ENCODE data around the gene SLC37A3.

The SLC37A3 gene

DNA sequence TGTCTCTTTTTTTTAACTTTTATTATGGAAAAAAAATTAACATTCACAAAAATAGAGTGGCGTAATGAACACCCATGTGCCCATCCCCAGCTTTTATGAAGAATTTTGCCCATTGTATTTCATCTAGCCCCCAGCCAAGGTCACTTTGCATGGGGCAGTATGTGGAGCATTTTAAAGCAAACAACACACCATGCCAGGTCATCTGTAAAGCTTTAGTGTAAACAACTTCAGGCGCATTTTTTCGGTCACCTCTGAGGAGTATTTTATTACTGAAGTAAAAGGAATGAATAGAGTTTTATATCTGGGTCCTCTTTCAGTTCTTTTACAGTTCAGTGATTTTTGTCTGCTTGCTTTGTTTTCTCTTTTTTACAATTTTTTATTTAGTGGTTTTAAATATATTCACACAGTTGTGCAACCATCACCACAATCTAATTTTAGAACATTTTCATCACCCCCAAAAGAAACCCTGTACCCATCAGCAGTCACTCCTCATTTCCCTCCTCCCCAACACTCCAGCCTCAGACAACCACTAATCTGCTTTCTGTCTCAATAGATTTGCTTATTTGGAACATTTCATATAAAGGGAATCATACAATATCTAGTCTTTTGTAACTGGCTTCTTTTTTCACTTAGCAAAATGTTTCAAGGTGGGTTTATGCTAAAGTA, 87.9 kb downstream of the SLC37A3 start:
- DNase-seq = no peak

DNA sequence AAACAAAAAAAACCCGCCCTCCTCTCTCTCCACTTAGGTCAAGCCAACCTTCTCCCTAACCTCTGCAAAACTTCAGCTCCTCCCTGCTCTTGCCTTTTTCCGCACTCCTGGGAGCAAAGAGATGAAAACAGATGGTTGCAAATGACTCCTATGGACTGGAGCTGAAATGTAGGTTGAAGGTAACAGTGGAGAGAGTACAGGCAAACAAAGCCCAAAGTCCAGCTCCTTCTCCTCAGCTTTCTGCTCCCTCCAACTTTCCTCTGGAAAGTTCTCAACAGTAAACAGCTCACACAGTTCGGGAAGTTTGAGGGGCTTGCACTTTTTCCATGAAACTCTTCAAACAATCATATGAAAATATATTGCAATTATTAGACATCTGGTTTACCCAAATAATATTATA, 90.3 kb downstream of the SLC37A3 start:
- DNase-seq = no peak

DNA sequence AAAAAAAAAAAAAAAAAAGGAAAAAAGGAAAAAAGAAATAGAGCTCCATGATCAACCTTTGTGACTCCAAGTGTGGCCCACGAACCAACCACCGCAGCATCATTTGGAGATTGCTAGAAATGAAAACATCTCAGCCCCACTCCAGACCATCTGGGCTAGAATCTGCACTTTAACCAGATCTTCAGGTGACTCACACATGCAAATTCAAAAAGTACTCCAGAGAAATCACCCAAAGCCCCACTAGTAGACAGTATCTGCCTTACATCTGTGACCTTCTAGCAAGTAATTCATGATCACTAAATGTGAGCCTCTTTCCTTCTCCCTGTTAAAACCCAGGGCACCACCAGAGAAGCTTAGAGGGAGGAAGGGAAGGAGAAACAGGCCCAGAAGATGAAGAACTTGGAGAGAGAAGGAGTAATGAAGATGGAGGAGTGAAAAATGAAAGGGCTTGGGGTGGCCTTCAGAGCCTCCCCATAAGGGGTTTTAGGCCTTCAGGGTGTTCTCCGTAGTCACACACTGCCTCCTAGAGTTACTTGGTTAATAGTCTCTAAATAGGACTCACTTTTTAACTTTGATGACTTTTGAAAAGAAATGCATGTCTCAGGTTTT, 94.0 kb downstream of the SLC37A3 start:
- no peak for DNase-seq

DNA sequence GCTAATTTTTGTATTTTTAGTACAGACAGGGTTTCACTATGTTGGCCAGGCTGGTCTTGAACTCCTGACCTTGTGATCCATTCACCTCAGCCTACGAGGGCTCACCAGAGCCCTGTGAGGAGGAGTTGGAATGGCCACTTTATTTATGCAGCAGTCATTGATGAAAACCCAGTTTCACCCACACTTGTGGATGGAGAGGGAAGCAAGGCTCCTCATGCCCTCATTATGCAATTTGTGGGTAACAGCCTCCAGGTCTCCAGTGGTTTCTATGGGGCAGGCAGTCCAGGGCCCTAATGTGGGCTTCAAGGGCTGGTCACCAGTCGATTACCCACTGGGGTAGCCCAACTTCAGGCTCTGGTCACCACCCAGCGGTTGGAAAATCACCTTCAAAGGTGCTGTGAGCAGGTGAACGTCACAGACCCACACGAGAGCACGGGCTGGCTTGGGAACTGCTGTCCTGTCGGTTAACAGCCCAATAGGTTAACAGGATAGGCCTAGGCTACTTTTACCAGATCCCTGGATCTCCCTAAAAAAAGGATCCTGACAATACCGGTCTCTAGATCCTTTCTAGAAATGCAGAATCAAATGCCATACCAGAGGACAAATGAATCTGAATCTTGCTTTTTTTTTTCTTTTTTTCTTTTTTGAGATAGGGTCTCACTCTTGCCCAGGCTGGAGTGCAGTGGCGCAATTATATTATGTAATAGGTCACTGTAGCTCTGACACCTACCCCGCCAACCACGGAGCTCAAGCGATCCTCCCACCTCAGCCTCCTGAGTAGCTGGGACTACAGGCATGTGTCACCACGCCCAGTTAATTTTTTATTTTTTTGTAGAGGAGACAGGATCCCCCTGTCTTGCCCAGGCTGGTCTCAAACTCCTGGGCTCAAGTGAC, 97.8 kb downstream of the SLC37A3 start:
- DNase-seq = no peak

DNA sequence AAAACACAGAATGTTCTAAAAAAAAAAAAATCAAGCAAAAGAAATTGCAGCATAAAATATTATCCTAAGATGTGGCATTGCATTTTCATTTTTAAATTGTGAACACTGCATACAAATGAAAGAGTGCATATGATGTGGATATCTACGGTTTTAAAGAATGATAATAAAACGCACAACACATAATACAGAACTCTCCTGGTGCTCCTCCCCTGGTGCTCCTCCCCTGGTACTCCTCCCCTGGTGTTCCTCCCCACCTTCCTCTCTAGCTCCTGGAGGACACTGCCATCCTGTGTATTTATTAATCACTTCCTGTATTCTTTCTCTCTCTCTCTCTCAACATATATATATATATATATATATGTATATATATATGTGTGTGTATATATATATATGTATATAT, 100.1 kb downstream of the SLC37A3 start:
- no peak for DNase-seq

DNA sequence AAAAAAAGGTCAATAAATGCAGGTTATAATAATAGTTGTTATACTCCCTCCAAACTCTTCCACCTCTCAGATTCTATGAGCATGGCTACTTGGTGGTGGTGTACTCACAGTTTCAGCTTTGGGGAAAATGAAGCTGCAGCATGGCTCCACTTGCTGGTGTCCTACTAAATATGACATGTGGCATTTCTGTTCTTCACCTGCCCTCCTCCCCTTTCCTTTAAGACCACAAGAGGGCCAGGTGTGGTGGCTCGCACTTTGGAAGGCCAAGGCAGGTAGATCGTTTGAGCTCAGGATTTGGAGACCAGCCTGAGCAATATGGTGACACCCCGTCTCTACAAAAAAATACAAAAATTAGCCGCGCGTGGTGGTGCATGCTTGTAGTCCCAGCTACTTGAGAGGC, 101.1 kb downstream of the SLC37A3 start:
- DNase-seq = no peak

DNA sequence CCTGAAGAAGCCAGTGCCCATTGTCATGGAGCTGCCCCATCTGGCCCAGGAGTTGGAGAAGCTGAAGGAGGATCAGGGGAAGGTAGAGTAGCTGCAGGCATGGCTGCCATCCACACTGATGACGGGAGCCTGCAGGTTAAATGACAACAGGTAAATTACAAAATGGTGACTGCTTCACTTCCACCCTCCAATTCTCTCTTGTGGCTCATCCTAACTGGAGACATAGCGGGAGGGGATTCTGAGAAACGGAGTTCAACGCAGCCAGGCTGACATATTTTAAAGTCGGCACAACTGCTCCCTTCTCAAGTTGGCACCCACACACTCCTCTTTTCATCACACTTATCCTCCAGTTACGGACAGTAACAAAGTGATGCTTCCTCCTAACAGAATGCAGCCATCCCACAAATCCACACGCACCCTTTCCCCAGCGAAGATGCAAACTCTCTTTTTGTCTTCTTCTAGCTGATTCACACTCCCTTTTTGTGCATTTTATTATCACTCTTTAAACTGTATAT, 103.0 kb downstream of the SLC37A3 start:
- no peak for DNase-seq

DNA sequence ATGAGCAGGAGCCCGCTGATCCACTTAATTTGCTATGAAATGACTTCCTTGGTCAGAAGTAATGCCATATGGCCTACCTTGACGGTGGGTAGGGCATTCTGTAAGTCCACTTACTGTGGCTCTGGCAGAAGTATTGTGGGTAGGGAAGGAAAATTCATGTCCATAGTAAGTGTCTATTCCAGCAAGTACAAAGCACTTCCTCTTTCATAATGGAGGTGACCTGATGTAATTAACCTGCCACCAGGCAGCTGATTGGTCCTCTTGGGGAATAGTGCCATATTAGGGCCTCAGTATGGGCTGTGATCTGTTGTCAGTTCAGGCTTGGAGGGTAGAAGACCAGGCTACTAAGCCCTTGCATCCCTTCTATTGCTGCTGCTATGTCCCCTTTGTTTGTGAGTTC, 103.9 kb downstream of the SLC37A3 start:
- DNase-seq = no peak

DNA sequence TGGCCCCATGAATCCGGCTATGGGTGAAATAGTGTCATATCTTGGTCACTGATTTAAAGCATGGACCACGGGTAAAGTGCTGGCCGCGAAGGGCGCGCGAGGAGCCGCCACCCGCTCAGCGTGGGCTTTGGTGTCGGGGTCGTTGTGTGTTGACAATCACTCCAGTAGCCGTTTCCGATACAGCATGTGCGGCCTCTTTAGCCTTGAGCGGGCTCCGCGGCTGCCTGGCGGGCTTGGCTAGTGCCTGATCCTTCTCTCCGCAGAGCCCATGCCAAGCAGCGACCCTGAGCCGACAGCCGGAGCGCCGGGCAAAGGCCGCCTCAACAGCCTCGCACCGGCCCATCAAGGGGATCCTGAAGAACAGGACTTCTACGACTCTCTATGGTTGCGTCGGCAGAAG, 105.9 kb downstream of the SLC37A3 start:
- DNase-seq = no peak

DNA sequence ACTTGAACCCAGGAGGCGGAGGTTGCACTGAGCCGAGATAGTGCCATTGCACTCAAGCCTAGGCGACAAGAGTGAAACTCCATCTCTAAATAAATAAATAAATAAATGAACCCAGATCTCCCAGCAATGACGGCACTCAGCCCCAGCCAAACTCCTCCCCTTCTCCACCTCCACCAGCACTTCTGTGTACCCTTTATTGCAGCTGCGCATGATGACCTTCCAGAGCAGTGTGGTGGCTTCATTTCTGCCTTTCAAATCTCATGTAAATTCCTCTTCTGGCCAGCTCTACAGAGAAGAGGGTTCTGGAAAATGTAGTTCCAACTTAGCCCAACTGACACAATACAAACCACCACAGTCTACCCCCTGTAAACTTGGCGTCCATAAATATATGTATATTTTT, 108.5 kb downstream of the SLC37A3 start:
- no peak for DNase-seq

DNA sequence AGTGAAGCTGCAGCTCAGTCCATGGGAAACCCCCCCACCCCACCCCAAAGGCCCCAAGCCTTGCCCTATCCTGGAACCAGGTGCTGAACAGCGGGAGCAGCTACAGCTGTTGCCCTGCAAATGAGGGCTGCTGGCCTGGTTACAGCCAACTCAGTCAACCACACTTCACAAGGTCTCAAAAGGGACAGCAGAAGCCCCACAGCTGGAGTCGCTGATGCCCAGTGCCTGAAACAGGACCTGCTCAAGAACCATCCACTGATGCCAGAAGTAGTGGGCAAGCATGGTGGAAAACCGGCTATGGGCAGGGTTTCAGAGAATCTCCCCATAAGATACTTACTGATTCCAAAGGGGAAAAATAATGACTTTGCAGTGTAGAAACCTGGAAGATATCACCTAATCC, 110.3 kb downstream of the SLC37A3 start:
- no peak for DNase-seq

DNA sequence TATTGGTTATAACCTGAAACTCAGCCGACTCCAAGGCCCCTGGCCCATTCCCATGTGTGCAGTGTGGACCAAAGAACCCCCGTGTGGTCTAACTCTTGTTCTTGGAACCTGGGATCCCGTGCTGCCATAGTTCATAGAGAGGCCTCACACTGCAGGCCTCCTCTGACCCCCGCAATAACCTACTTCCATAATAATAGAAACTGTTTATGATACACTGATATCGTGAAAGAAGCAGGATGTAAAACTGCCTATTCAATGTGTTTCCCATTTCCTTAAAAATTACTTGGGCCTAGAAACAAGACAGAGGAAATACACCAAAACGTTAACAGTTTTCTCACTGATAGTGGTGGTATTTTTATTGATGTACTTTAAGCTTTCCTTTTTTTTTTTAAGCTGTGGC, 112.4 kb downstream of the SLC37A3 start:
- no peak for DNase-seq

DNA sequence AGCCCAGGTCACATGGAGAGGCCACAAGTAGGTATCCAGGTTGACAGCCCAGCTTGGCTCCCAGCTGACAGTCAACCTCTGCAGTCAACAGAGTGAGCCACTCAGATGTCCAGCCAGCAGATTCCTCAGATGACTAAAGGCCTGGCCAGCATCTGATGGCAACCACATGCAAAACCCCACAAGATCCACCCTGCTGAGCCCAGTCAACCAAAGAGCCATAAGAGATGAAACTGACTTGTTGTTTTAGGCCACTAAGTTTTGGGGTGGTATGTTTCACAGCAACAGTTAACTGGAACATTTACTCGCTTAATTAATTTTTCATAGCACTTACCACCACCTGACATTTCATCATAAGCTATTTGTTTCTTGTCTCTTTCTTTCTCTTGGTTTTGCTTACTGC, 114.3 kb downstream of the SLC37A3 start:
- no peak for DNase-seq

Data from stimulated activated CD4-positive, alpha-beta T cell treated with anti-CD3 and anti-CD28 coated beads, Interleukin-4, amount 100 ng/mL, for 1 hour (primary cell).